C4-2B (cell line): Measurements from ENCODE around the gene NECTIN1.

ENCODE experiments used
- H3K27ac ChIP-seq: fragments of 450-650 bp; 2 replicates; pipeline ENCODE4 v1.5.1; 2017
- ZFX ChIP-seq: fragments of 450-650 bp; IDR thresholded peaks from 2 replicates; pipeline ENCODE4 v1.6.1; 2017
- TF ChIP-seq, protein P1 (sequence below): fragments of 450-650 bp; conservative IDR thresholded peaks from 2 replicates; pipeline ENCODE4 v1.5.1; 2017; ENCODE audit warnings: mild to moderate bottlenecking

The NECTIN1 gene

DNA sequence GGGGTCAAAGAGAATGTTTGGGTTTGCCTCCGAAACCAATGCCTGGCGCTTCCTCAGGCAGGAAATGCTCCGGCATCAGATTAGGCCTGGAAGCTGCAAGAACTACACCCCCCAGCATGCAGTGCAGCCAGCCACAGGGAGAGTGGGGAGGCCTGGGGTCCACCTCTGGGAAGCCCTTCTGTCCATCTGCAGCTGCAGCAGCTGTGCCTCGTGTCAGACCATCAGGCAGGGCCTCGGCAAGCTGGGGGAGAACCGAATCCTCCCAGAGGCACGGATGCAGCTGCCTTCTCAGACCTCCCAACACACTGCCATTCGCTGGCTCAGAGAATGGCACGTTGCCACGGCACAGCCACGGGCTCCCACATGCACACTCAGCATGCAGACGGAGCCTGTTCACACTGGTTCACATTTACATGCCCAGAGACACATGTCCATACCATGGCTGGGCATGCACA, 57.4 kb downstream of the NECTIN1 start:
- no peak overlapping the region for H3K27ac ChIP-seq

GRCh38 chr11:119671051-119671450, 57.9 kb downstream of the NECTIN1 start:
- no peak for TF ChIP-seq ZFX
- TF ChIP-seq, protein P1, sequence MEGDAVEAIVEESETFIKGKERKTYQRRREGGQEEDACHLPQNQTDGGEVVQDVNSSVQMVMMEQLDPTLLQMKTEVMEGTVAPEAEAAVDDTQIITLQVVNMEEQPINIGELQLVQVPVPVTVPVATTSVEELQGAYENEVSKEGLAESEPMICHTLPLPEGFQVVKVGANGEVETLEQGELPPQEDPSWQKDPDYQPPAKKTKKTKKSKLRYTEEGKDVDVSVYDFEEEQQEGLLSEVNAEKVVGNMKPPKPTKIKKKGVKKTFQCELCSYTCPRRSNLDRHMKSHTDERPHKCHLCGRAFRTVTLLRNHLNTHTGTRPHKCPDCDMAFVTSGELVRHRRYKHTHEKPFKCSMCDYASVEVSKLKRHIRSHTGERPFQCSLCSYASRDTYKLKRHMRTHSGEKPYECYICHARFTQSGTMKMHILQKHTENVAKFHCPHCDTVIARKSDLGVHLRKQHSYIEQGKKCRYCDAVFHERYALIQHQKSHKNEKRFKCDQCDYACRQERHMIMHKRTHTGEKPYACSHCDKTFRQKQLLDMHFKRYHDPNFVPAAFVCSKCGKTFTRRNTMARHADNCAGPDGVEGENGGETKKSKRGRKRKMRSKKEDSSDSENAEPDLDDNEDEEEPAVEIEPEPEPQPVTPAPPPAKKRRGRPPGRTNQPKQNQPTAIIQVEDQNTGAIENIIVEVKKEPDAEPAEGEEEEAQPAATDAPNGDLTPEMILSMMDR, result no peak
- no peak overlapping the region for H3K27ac ChIP-seq

More for the DNA sequence above, 57.4 kb downstream of the NECTIN1 start:
- TF ChIP-seq ZFX, result no peak
- TF ChIP-seq, protein P1, result no peak

DNA sequence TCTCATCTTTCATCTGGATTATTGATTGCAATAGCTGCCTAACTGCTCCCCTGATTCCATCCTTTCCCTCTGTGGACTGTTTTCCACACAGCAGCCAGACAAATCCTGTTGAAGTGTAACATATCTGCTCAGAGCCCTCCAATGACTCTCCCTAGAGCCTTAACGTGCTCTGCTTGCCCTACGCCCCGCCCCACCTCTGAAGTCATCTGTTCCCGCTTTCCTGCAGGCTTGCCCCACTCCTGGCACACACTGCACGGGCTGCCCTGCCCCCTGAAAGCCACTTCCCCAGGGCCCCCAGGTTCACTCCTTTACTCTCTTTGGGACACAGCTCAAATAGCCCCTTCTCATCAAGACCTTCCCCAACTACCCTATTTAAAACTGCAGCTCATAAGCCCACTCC, 59.5 kb downstream of the NECTIN1 start:
- no peak overlapping the region for H3K27ac ChIP-seq

GRCh38 chr11:119668676-119669075, 60.3 kb downstream of the NECTIN1 start:
- no peak overlapping the region for H3K27ac ChIP-seq

More for the DNA sequence above, 59.5 kb downstream of the NECTIN1 start:
- TF ChIP-seq, protein P1, result no peak
- TF ChIP-seq ZFX, result no peak

GRCh38 chr11:119666463-119667131, 62.4 kb downstream of the NECTIN1 start:
- peak overlapping the region; percentile 15; the same call in 1 of the 2 replicates for H3K27ac ChIP-seq
- TF ChIP-seq, protein P1, result peak; percentile 92
- TF ChIP-seq ZFX, result no peak

More at GRCh38 chr11:119668676-119669075, 60.3 kb downstream of the NECTIN1 start:
- TF ChIP-seq, protein P1, result no peak
- no peak for TF ChIP-seq ZFX

DNA sequence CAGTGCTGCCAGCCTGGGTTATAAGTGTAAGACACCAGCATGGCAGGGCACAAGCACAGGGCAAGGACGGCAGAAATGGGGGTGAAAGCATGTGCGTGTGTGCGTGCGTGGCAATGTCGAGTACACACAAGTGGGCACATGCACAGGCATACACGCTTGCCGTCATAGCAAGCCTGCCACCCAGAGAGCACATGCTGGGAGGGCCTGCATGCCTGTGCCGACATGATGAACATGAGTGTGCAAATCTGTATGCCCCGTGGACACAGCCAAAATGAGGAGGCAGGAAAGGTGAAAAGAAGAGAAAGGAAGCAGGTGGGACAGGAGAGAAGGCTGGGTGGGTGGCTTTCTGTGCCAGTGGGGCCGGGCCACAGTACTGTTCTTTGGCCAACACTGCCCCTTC, 62.9 kb downstream of the NECTIN1 start:
- peak overlapping the region; percentile 15; the same call in 1 of the 2 replicates for H3K27ac ChIP-seq
- no peak for TF ChIP-seq ZFX
- TF ChIP-seq, protein P1, result no peak

DNA sequence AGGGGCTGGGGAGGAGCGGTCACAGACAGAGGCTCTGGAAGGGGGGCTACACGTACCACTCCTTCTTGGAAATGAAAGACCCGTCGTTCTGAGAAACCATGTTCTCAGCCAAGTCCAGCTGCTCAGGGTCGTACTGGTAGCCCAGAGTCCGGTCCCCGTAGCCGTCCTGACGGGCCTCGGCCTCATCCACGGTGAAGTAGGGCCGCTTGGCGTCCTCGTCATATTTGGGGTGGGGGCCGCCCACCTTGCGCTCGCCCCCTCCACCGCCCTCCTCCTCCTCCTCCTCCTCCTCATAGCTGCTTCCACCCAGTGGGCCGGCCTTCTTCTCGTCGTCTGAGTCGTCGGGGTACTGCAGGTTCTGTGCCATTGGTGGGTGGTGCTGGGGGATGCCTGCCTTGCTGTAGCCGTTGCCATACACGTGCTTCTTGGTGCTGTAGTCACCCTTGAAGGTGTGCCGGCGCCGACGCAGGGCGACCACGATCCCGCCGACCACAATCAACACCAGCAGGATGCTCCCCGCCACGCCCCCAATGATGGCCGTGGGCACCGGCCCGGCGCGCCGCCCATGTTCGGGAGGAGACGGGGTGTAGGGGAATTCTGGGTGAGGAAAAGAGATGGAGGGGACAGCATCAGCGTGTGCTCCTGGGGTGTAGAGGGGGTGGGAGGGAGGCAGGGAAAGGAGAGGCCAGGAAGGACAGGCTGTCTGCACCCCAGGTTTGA, 64.1 kb downstream of the NECTIN1 start:
- TF ChIP-seq, protein P1, result no peak
- no peak for TF ChIP-seq ZFX
- no peak overlapping the region for H3K27ac ChIP-seq
